ENCODE data around the gene DUSP2. TPM values are rescaled to one million over a fixed set of nuclear protein-coding genes. Genes with fewer than 3 reads are reported as not detected.

DUSP2 gene
- total RNA-seq, 3 donors from 2014 or later: 1.9 to 57.5 (median 12.8) TPM

- peak in 1 of 2 donors; percentile 20 for DNase-seq (ENCODE audit: low spot score in 2 of 2)
- H3K36me3 ChIP-seq: no peaks in the 10 kb centered on the region
Observed at GRCh38 chr2:96150007-96150640, 4.9 kb upstream of the DUSP2 start.

GRCh38 chr2:96148410-96149217 is 3.4 kb upstream of the DUSP2 start:
- intact Hi-C loops (cut with DNase I; ENCODE audit: low total_unique reads): no loop called here

More at GRCh38 chr2:96150007-96150640, 4.9 kb upstream of the DUSP2 start:
- Histone ChIP-seq H3K9me3 (no peaks in the 10 kb centered on the region), H3K27ac (no peak overlapping the region), H3K4me3 (no peak overlapping the region), H3K27me3 (no peaks in the 10 kb centered on the region), H3K4me1 (peaks cover 11 to 22% of the 10 kb centered on the region in 2 donors)
- intact Hi-C loops (cut with DNase I; ENCODE audit: low total_unique reads): no loop called here
- TF ChIP-seq POLR2AphosphoS5 (IDR thresholded peaks at IDR 0.05): no peak
- TF ChIP-seq POLR2A (IDR thresholded peaks at IDR 0.05): no peak
- TF ChIP-seq CTCF (IDR thresholded peaks at IDR 0.05): no peak

GRCh38 chr2:96147593-96148201 is 2.5 kb upstream of the DUSP2 start:
- peak in 1 of 2 donors; percentile 15 for DNase-seq (ENCODE audit: low spot score in 2 of 2)

More at GRCh38 chr2:96148410-96149217, 3.4 kb upstream of the DUSP2 start:
- Histone ChIP-seq H3K36me3 (no peaks in the 10 kb centered on the region), H3K4me1 (peaks cover 11 to 22% of the 10 kb centered on the region in 2 donors), H3K27ac (peak overlapping the region; percentile 71 to 88), H3K27me3 (no peaks in the 10 kb centered on the region), H3K4me3 (peak overlapping the region in 2 of 3 donors; percentile 15 to 16), H3K9me3 (no peaks in the 10 kb centered on the region)
- peak; percentile 62 to 93 for DNase-seq (ENCODE audit: low spot score in 2 of 2)
- peak in 1 of 3 donors; percentile 32 for TF ChIP-seq POLR2AphosphoS5 (IDR thresholded peaks at IDR 0.05)
- no peak for TF ChIP-seq POLR2A (IDR thresholded peaks at IDR 0.05)

GRCh38 chr2:96146881-96147592 is 1.8 kb upstream of the DUSP2 start:
- TF ChIP-seq POLR2A (IDR thresholded peaks at IDR 0.05): no peak
- TF ChIP-seq POLR2AphosphoS5 (IDR thresholded peaks at IDR 0.05): no peak
- no peak for TF ChIP-seq CTCF (IDR thresholded peaks at IDR 0.05)
- H3K36me3 ChIP-seq: no peaks in the 10 kb centered on the region
- H3K27me3 ChIP-seq: no peaks in the 10 kb centered on the region
- H3K27ac ChIP-seq: peak overlapping the region; percentile 88 to 89
- peaks cover 11 to 22% of the 10 kb centered on the region in 2 donors for H3K4me1 ChIP-seq
- no peaks in the 10 kb centered on the region for H3K9me3 ChIP-seq
- intact Hi-C loops (cut with DNase I; ENCODE audit: low total_unique reads): no loop called here
- H3K4me3 ChIP-seq: peak overlapping the region in 1 of 3 donors; percentile 95
- DNase-seq (ENCODE audit: low spot score in 2 of 2): peak in 1 of 2 donors; percentile 48

More at GRCh38 chr2:96147593-96148201, 2.5 kb upstream of the DUSP2 start:
- Histone ChIP-seq H3K27me3 (no peaks in the 10 kb centered on the region), H3K36me3 (no peaks in the 10 kb centered on the region), H3K27ac (peak overlapping the region; percentile 71 to 88), H3K4me3 (no peak overlapping the region), H3K4me1 (peaks cover 11 to 22% of the 10 kb centered on the region in 2 donors), H3K9me3 (no peaks in the 10 kb centered on the region)
- no peak for TF ChIP-seq POLR2AphosphoS5 (IDR thresholded peaks at IDR 0.05)
- no peak for TF ChIP-seq CTCF (IDR thresholded peaks at IDR 0.05)
- TF ChIP-seq POLR2A (IDR thresholded peaks at IDR 0.05): no peak
- intact Hi-C loops (cut with DNase I; ENCODE audit: low total_unique reads): no loop called here
